Left renal cortex interstitium (tissue), 4 donors: Measurements from ENCODE around the gene CILP2. TPM values are rescaled to one million over a fixed set of nuclear protein-coding genes. Genes with fewer than 3 reads are reported as not detected.

Source experiments
- DNase-seq, 4 donors: peaks; one replicate each; pipeline ENCODE4 v3.0.0-alpha.2; 2013; ENCODE audit warnings: low read depth in 4 of 4, low spot score in 2 of 4, missing footprints in 1 of 4
- polyA plus RNA-seq, 4 donors: library from polyadenylated mRNA; unstranded; fragments of 120-200 nt; gene quantifications; one replicate each; pipeline ENCODE4 v1.2.1, GENCODE V29; 2013; ENCODE audit not compliant: insufficient read length in 4 of 4

CILP2 gene
- polyA plus RNA-seq, 4 donors: 0.07 to 0.27 (median 0.22) TPM

- DNase-seq: no peak
Measured at GRCh38 chr19:19502808-19503602, 35.1 kb upstream of the CILP2 start.

- no peak for DNase-seq
Measured at GRCh38 chr19:19504754-19505668, 33.1 kb upstream of the CILP2 start.

- DNase-seq: no peak
Measured at GRCh38 chr19:19505669-19506326, 32.3 kb upstream of the CILP2 start.

GRCh38 chr19:19506592-19506991 is 31.5 kb upstream of the CILP2 start:
- DNase-seq: no peak

GRCh38 chr19:19507354-19507753 is 30.7 kb upstream of the CILP2 start:
- DNase-seq: no peak

- DNase-seq: no peak
Measured at GRCh38 chr19:19508217-19508616, 29.8 kb upstream of the CILP2 start.

GRCh38 chr19:19510432-19510831 is 27.6 kb upstream of the CILP2 start:
- DNase-seq: no peak

- DNase-seq: no peak
Measured at GRCh38 chr19:19513682-19514081, 24.4 kb upstream of the CILP2 start.

GRCh38 chr19:19514215-19514657 is 23.8 kb upstream of the CILP2 start:
- DNase-seq: peak in 2 of 4 donors; percentile 34 to 55

GRCh38 chr19:19514881-19515641 is 23.0 kb upstream of the CILP2 start, which contains the start of gene TSSK6:
TSS of gene TSSK6 (minus strand) at chr19:19515548. CDS start at chr19:19515427, 121 bp downstream.
- DNase-seq: no peak

- peak; percentile 89 to 94 (median 94) for DNase-seq
Measured at GRCh38 chr19:19515642-19516519, 22.2 kb upstream of the CILP2 start, which contains the start of gene NDUFA13. TSS of gene NDUFA13 (plus strand) at chr19:19516225. CDS start at chr19:19516239, 14 bp downstream.

GRCh38 chr19:19517235-19517619 is 20.8 kb upstream of the CILP2 start:
- DNase-seq: no peak

- no peak for DNase-seq
Measured at GRCh38 chr19:19520989-19521388, 17.1 kb upstream of the CILP2 start.

GRCh38 chr19:19523177-19523576 is 14.9 kb upstream of the CILP2 start:
- no peak for DNase-seq

- no peak for DNase-seq
Measured at GRCh38 chr19:19524053-19524452, 14.0 kb upstream of the CILP2 start.

- no peak for DNase-seq
Measured at GRCh38 chr19:19525611-19526380, 12.3 kb upstream of the CILP2 start.

GRCh38 chr19:19526581-19527370 is 11.3 kb upstream of the CILP2 start:
- DNase-seq: no peak

GRCh38 chr19:19527371-19527656 is 10.8 kb upstream of the CILP2 start:
- no peak for DNase-seq
